Astrocyte (in vitro differentiated cells and primary cell): ENCODE data around the gene KCNC4. TPM values are rescaled to one million over a fixed set of nuclear protein-coding genes. Genes with fewer than 3 reads are reported as not detected.

Experiments
- DNase-seq: peaks from one replicate; pipeline ENCODE4 v3.0.0-alpha.2; 2010; ENCODE audit warnings: low read depth
- FAIRE-seq: peaks from 2 replicates; lab custom pipeline; 2011; peaks lifted over from hg19 to GRCh38; lab: Jason Lieb, UNC
- H2AFZ ChIP-seq: 2 replicates; pipeline ENCODE4 v1.6.0; 2012; ENCODE audit warnings: low read depth, low read length, inconsistent platforms
- H3K27ac ChIP-seq: 2 replicates; pipeline ENCODE4 v1.5.1; 2011; ENCODE audit warnings: low read depth, low read length, inconsistent platforms
- H3K27me3 ChIP-seq: 2 replicates; pipeline ENCODE4 v1.6.0; 2011; ENCODE audit warnings: low read length, inconsistent platforms; ENCODE audit not compliant: insufficient read depth
- H3K36me3 ChIP-seq: 2 replicates; pipeline ENCODE4 v1.5.1; 2011; ENCODE audit warnings: low read length, inconsistent platforms; ENCODE audit not compliant: insufficient read depth
- H3K4me1 ChIP-seq: 2 replicates; pipeline ENCODE4 v1.5.1; 2011; ENCODE audit warnings: low read length, inconsistent platforms; ENCODE audit not compliant: insufficient read depth
- H3K4me2 ChIP-seq: 2 replicates; pipeline ENCODE4 v1.6.0; 2012; ENCODE audit warnings: low read length, inconsistent platforms
- H3K4me3 ChIP-seq: 2 replicates; pipeline ENCODE4 v1.5.1; 2011; ENCODE audit warnings: low read depth, mild to moderate bottlenecking, low read length, inconsistent platforms; ENCODE audit not compliant: insufficient read depth
- H3K79me2 ChIP-seq: 2 replicates; pipeline ENCODE4 v1.6.0; 2012; ENCODE audit warnings: mild to moderate bottlenecking, low read length, inconsistent platforms; ENCODE audit not compliant: insufficient read depth
- H3K9ac ChIP-seq: 2 replicates; pipeline ENCODE4 v1.6.0; 2012; ENCODE audit warnings: mild to moderate bottlenecking, low read length, inconsistent platforms
- H3K9me3 ChIP-seq: 2 replicates; pipeline ENCODE4 v1.5.1; 2012; ENCODE audit warnings: low read depth, mild to moderate bottlenecking, low read length, inconsistent platforms; ENCODE audit not compliant: insufficient read depth
- H4K20me1 ChIP-seq: 2 replicates; pipeline ENCODE4 v1.6.0; 2012; ENCODE audit warnings: low read length, inconsistent platforms; ENCODE audit not compliant: insufficient read depth
- H3K27ac Mint-ChIP-seq: one replicate; pipeline ENCODE4 v1.8.0; 2021; ENCODE audit warnings: mild to moderate bottlenecking, mixed read lengths; ENCODE audit not compliant: unreplicated experiment
- H3K27me3 Mint-ChIP-seq: one replicate; pipeline ENCODE4 v1.8.0; 2021; ENCODE audit warnings: low read depth, mixed read lengths; ENCODE audit not compliant: unreplicated experiment
- H3K36me3 Mint-ChIP-seq: one replicate; pipeline ENCODE4 v1.8.0; 2021; ENCODE audit warnings: low read depth, mixed read lengths; ENCODE audit not compliant: unreplicated experiment
- H3K4me1 Mint-ChIP-seq: one replicate; pipeline ENCODE4 v1.8.0; 2021; ENCODE audit warnings: low read depth, mixed read lengths; ENCODE audit not compliant: unreplicated experiment
- H3K4me3 Mint-ChIP-seq: one replicate; pipeline ENCODE4 v1.8.0; 2021; ENCODE audit warnings: mild to moderate bottlenecking, moderate library complexity, mixed read lengths; ENCODE audit not compliant: unreplicated experiment
- H3K9me3 Mint-ChIP-seq: one replicate; pipeline ENCODE4 v1.8.0; 2021; ENCODE audit warnings: mild to moderate bottlenecking, mixed read lengths; ENCODE audit not compliant: unreplicated experiment
- EZH2 ChIP-seq: IDR thresholded peaks from 2 replicates; pipeline ENCODE4 v1.6.1; 2012; ENCODE audit warnings: mild to moderate bottlenecking, low read length, inconsistent platforms; ENCODE audit not compliant: insufficient read depth
- total RNA-seq: library from RNA; stranded (reverse); gene quantifications from 2 replicates; pipeline ENCODE4 v1.2.1, GENCODE V29; 2021
- TF ChIP-seq, protein P1 (sequence below): IDR thresholded peaks from 2 replicates; pipeline ENCODE4 v1.5.1; 2011; ENCODE audit warnings: low read depth, mild to moderate bottlenecking, inconsistent platforms, low read length, moderate library complexity; ENCODE audit not compliant: insufficient read depth

Gene KCNC4
- total RNA-seq, 1 donor from 2014 or later, result 2.6 TPM

DNA sequence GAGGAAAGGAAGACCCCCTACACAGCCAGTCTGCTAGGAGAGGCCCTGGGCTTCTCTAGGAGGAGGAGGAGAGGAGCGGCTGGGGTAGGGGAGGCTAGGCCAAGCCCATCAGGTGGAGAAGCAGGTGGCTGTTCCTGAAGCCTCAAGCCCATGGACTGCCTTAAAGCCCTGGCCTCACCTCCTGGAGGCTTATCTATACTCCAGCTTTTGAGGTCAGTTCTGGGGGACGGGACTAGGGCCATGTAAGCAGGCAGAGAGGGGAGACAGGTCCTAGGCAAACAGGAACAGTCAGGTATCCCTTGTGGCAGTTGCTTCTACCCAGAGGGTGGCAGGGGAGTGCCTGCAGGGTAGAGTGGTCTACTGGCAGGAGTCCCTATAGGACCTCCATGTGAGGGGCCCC lies 40.6 kb downstream of the KCNC4 start:
- Histone ChIP-seq H3K9ac (no peak overlapping the region), H2AFZ (no peak overlapping the region), H3K79me2 (no peaks in the 10 kb centered on the region), H3K4me2 (no peak overlapping the region), H3K36me3 (no peaks in the 10 kb centered on the region), H3K27ac (no peak overlapping the region), H3K27me3 (peaks cover 18% of the 10 kb centered on the region), H3K4me1 (no peaks in the 10 kb centered on the region), H3K4me3 (no peak overlapping the region), H3K9me3 (no peaks in the 10 kb centered on the region), H4K20me1 (no peaks in the 10 kb centered on the region)
- Mint-ChIP-seq H3K27me3 (peaks cover 62% of the 10 kb centered on the region), H3K4me1 (no peaks in the 10 kb centered on the region), H3K36me3 (no peaks in the 10 kb centered on the region), H3K4me3 (no peak overlapping the region), H3K9me3 (peaks cover 8% of the 10 kb centered on the region), H3K27ac (no peak overlapping the region)
- TF ChIP-seq, protein P1, sequence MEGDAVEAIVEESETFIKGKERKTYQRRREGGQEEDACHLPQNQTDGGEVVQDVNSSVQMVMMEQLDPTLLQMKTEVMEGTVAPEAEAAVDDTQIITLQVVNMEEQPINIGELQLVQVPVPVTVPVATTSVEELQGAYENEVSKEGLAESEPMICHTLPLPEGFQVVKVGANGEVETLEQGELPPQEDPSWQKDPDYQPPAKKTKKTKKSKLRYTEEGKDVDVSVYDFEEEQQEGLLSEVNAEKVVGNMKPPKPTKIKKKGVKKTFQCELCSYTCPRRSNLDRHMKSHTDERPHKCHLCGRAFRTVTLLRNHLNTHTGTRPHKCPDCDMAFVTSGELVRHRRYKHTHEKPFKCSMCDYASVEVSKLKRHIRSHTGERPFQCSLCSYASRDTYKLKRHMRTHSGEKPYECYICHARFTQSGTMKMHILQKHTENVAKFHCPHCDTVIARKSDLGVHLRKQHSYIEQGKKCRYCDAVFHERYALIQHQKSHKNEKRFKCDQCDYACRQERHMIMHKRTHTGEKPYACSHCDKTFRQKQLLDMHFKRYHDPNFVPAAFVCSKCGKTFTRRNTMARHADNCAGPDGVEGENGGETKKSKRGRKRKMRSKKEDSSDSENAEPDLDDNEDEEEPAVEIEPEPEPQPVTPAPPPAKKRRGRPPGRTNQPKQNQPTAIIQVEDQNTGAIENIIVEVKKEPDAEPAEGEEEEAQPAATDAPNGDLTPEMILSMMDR, result no peak
- TF ChIP-seq EZH2, result no peak
- DNase-seq (no peak), FAIRE-seq (no peak)

DNA sequence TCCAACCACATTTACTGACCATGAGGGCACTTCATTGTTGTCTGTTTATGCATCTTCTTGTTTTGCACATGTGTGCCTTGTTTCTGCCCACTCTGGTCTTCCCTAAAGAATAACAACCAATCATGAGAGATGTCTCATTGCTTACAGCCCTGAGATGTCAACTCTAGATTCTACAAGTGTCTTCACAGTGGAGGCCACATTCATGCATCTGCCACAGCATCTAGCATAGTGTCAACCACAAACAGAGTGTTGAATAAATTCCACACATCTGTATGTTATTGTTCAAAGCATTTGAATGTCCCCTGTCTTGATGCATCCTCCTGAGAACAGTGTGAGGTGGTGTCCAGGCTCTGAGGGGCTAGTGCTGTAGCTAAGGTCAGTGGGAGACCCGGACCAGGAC lies 43.1 kb downstream of the KCNC4 start:
- H3K9me3 Mint-ChIP-seq, result peaks cover 5% of the 10 kb centered on the region
- no peak overlapping the region for H2AFZ ChIP-seq
- no peaks in the 10 kb centered on the region for H3K79me2 ChIP-seq
- H3K9ac ChIP-seq, result no peak overlapping the region
- H3K4me3 Mint-ChIP-seq, result no peak overlapping the region
- no peak overlapping the region for H3K27ac Mint-ChIP-seq
- no peaks in the 10 kb centered on the region for H3K4me1 Mint-ChIP-seq
- no peak overlapping the region for H3K4me3 ChIP-seq
- H3K27ac ChIP-seq, result no peak overlapping the region
- H3K27me3 Mint-ChIP-seq, result peaks cover 56% of the 10 kb centered on the region
- H3K9me3 ChIP-seq, result no peaks in the 10 kb centered on the region
- DNase-seq (no peak), FAIRE-seq (no peak)
- peaks cover 23% of the 10 kb centered on the region for H3K27me3 ChIP-seq
- H3K36me3 Mint-ChIP-seq, result no peaks in the 10 kb centered on the region
- TF ChIP-seq, protein P1, result no peak
- no peak for TF ChIP-seq EZH2
- H3K4me1 ChIP-seq, result no peaks in the 10 kb centered on the region
- no peak overlapping the region for H3K4me2 ChIP-seq
- no peaks in the 10 kb centered on the region for H3K36me3 ChIP-seq
- H4K20me1 ChIP-seq, result no peaks in the 10 kb centered on the region

DNA sequence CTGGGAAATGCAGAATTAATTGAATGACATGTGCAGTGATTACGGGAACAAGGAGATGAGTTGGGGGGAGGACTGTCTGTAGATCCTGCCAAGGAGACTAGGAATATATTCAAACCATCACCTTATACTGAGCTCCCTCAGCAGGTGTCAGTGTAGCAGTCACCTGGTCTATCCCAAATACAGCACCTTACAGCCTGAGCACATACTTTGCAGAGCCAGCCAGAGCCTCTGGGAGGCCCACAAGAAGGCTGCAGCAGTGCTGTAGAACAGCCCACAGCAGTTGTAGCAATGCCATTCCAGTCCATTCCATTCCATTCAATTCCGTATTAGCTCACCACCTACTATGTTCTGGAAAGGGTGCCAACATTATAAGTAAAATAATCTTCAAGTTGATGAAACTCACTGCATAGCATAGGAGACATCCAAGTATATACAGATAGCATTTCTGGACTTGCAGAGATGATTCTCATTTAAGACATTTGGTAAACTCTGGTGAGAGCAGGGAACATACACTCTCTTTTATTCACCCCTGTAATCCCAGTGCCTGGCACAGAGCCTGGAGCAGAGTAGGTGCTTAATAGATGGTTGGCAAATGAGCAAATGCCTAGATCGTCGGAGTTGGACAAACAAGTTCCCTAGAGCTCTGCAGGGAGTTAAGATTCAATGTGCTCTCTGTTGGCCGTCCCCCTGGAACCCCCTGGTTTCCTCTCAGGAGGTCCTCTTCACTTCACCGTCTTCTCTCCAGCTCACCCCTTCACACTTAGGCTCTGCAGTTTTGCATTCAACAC lies 44.7 kb downstream of the KCNC4 start:
- no peak for FAIRE-seq
- no peak overlapping the region for H3K27ac ChIP-seq
- no peak overlapping the region for H3K4me3 Mint-ChIP-seq
- no peak overlapping the region for H3K9ac ChIP-seq
- peaks cover 65% of the 10 kb centered on the region for H3K27me3 Mint-ChIP-seq
- H3K4me1 Mint-ChIP-seq, result no peaks in the 10 kb centered on the region
- H3K27ac Mint-ChIP-seq, result no peak overlapping the region
- H4K20me1 ChIP-seq, result no peaks in the 10 kb centered on the region
- TF ChIP-seq, protein P1, result no peak
- TF ChIP-seq EZH2, result no peak
- no peaks in the 10 kb centered on the region for H3K9me3 ChIP-seq
- H3K27me3 ChIP-seq, result peaks cover 27% of the 10 kb centered on the region
- H3K36me3 Mint-ChIP-seq, result no peaks in the 10 kb centered on the region
- H3K79me2 ChIP-seq, result no peaks in the 10 kb centered on the region
- H3K4me1 ChIP-seq, result no peaks in the 10 kb centered on the region
- H3K9me3 Mint-ChIP-seq, result peaks cover 5% of the 10 kb centered on the region
- H2AFZ ChIP-seq, result no peak overlapping the region
- H3K4me2 ChIP-seq, result no peak overlapping the region
- H3K36me3 ChIP-seq, result no peaks in the 10 kb centered on the region
- H3K4me3 ChIP-seq, result no peak overlapping the region
- no peak for DNase-seq
